ENCODE data around the gene CUL3. TPM values are rescaled to one million over a fixed set of nuclear protein-coding genes. Genes with fewer than 3 reads are reported as not detected.

The CUL3 gene
- total RNA-seq, 1 experiment from 2014 or later: 86.2 TPM

GRCh38 chr2:224461391-224461790, 123.8 kb downstream of the CUL3 start:
- Mint-ChIP-seq H3K4me3 (no peak overlapping the region), H3K27me3 (ENCODE audit: low read depth) (no peaks in the 10 kb centered on the region; the same call in 1 of the 2 replicates), H3K4me1 (peaks cover 6% of the 10 kb centered on the region), H3K36me3 (peaks cover 20% of the 10 kb centered on the region), H3K27ac (no peak overlapping the region), H3K9me3 (peaks cover 38% of the 10 kb centered on the region)
- TF ChIP-seq ZNF512 (CRISPR knock-in tag; IDR thresholded peaks at IDR 0.05; ENCODE audit: borderline replicate concordance) (no peak), ATF1 (CRISPR knock-in tag; IDR thresholded peaks at IDR 0.05) (no peak), CREM (CRISPR knock-in tag; IDR thresholded peaks at IDR 0.05) (no peak), TEAD4 (CRISPR knock-in tag; IDR thresholded peaks at IDR 0.05) (no peak), ZBTB43 (CRISPR knock-in tag; IDR thresholded peaks at IDR 0.05) (no peak), ZNF281 (CRISPR knock-in tag; IDR thresholded peaks at IDR 0.05) (no peak), ZNF232 (CRISPR knock-in tag; IDR thresholded peaks at IDR 0.05) (no peak), ZNF121 (CRISPR knock-in tag; IDR thresholded peaks at IDR 0.05) (no peak), JUN (CRISPR knock-in tag; IDR thresholded peaks at IDR 0.05) (no peak), AR (CRISPR knock-in tag; IDR thresholded peaks at IDR 0.05) (no peak), TP53 (CRISPR knock-in tag; IDR thresholded peaks at IDR 0.05) (no peak), NFATC4 (CRISPR knock-in tag; IDR thresholded peaks at IDR 0.05) (no peak), RELA (CRISPR knock-in tag; IDR thresholded peaks at IDR 0.05; ENCODE audit: borderline replicate concordance) (no peak), FOXP4 (CRISPR knock-in tag; IDR thresholded peaks at IDR 0.05) (no peak), TCF7 (CRISPR knock-in tag; IDR thresholded peaks at IDR 0.05; ENCODE audit: low read depth) (no peak), MYBL2 (CRISPR knock-in tag; IDR thresholded peaks at IDR 0.05) (no peak), SMAD4 (CRISPR knock-in tag; IDR thresholded peaks at IDR 0.05) (no peak)
- no peak for DNase-seq (ENCODE audit: low spot score)
- ChIA-PET POLR2A (no interaction called here), CTCF (no interaction called here)
- ATAC-seq: no peak

Measured in WTC11 (cell line).